Measurements from ENCODE around the gene NTPCR.

Gene NTPCR

GRCh38 chr1:232938926-232939325 lies 11.5 kb upstream of the NTPCR start:
- Histone ChIP-seq H3K9me3 (ENCODE audit: control insufficient read depth, insufficient read depth, low read depth, low read length) (no peaks in the 10 kb centered on the region), H3K4me1 (ENCODE audit: control insufficient read depth, insufficient read depth, low read length) (no peaks in the 10 kb centered on the region), H3K36me3 (ENCODE audit: control insufficient read depth in 2 of 2, insufficient read depth in 1 of 2, low read length in 2 of 2) (no peaks in the 10 kb centered on the region), H3K27ac (ENCODE audit: extremely low read depth, low read depth, low read length) (no peak overlapping the region), H3K4me3 (ENCODE audit: low read depth, low read length) (no peak overlapping the region)
- ChIA-PET POLR2A (no interaction called here), CTCF (interaction anchor here (0.7 to 2.1 kb wide), 2 partner anchors 10 to 59 kb away, joined by 4 to 5 read pairs; no protein-coding TSS in a partner anchor)
- no peak for TF ChIP-seq ZFHX2 (tag by site-specific recombination; conservative IDR thresholded peaks at IDR 0.05)
- no peak for TF ChIP-seq HOXA7 (CRISPR knock-in tag; IDR thresholded peaks at IDR 0.05; ENCODE audit: borderline replicate concordance)
- 0 out of 2 replicates have a peak, but pooled peaks have one; percentile 25 for TF ChIP-seq ZNF664 (tag by site-specific recombination; IDR thresholded peaks at IDR 0.05)
- no peak for TF ChIP-seq ZNF670 (tag by site-specific recombination; IDR thresholded peaks at IDR 0.05; ENCODE audit: low read depth)
- TF ChIP-seq GFI1B (tag by site-specific recombination; IDR thresholded peaks at IDR 0.05), result no peak
- no peak for TF ChIP-seq KLF9 (tag by site-specific recombination; IDR thresholded peaks at IDR 0.05; ENCODE audit: low read depth)
- no peak for TF ChIP-seq ZNF596 (tag by site-specific recombination; IDR thresholded peaks at IDR 0.05)
- peak; percentile 19; the same call in 1 of the 2 replicates for TF ChIP-seq BCL6B (tag by site-specific recombination; IDR thresholded peaks at IDR 0.05)

GRCh38 chr1:232939748-232940147 lies 10.7 kb upstream of the NTPCR start:
- TF ChIP-seq ZNF623 (tag by site-specific recombination; IDR thresholded peaks at IDR 0.05) (peak; percentile 91), ZNF404 (tag by site-specific recombination; IDR thresholded peaks at IDR 0.05) (no peak)
- Histone ChIP-seq H3K27ac (ENCODE audit: extremely low read depth, low read depth, low read length) (no peak overlapping the region), H3K4me1 (ENCODE audit: control insufficient read depth, insufficient read depth, low read length) (no peaks in the 10 kb centered on the region), H3K4me3 (ENCODE audit: low read depth, low read length) (no peak overlapping the region), H3K36me3 (ENCODE audit: control insufficient read depth in 2 of 2, insufficient read depth in 1 of 2, low read length in 2 of 2) (no peaks in the 10 kb centered on the region), H3K9me3 (ENCODE audit: control insufficient read depth, insufficient read depth, low read depth, low read length) (no peaks in the 10 kb centered on the region)
- CTCF ChIA-PET, result interaction anchor here (0.5 kb wide), 1 partner anchor 9 kb away, joined by 4 read pairs; no protein-coding TSS in a partner anchor
- POLR2A ChIA-PET, result no interaction called here

GRCh38 chr1:232940262-232940661 lies 10.1 kb upstream of the NTPCR start:
- H3K36me3 ChIP-seq (ENCODE audit: control insufficient read depth in 2 of 2, insufficient read depth in 1 of 2, low read length in 2 of 2), result no peaks in the 10 kb centered on the region
- ChIA-PET POLR2A (no interaction called here), CTCF (interaction anchor here (0.5 kb wide), 1 partner anchor 9 kb away, joined by 4 read pairs; no protein-coding TSS in a partner anchor)
- no peaks in the 10 kb centered on the region for H3K4me1 ChIP-seq (ENCODE audit: control insufficient read depth, insufficient read depth, low read length)
- no peak overlapping the region for H3K4me3 ChIP-seq (ENCODE audit: low read depth, low read length)
- TF ChIP-seq TSHZ1 (tag by site-specific recombination; IDR thresholded peaks at IDR 0.05; ENCODE audit: borderline replicate concordance), result no peak
- TF ChIP-seq ZBTB49 (tag by site-specific recombination; IDR thresholded peaks at IDR 0.05; ENCODE audit: low read depth), result no peak
- TF ChIP-seq ZNF146 (tag by site-specific recombination; IDR thresholded peaks at IDR 0.05), result no peak
- no peak for TF ChIP-seq ZSCAN18 (tag by site-specific recombination; IDR thresholded peaks at IDR 0.05)
- no peak for TF ChIP-seq ZNF223 (tag by site-specific recombination; IDR thresholded peaks at IDR 0.05)
- no peak for TF ChIP-seq ZNF488 (tag by site-specific recombination; IDR thresholded peaks at IDR 0.05)
- no peak for TF ChIP-seq ZNF837 (tag by site-specific recombination; IDR thresholded peaks at IDR 0.05)
- H3K9me3 ChIP-seq (ENCODE audit: control insufficient read depth, insufficient read depth, low read depth, low read length), result no peaks in the 10 kb centered on the region
- H3K27ac ChIP-seq (ENCODE audit: extremely low read depth, low read depth, low read length), result no peak overlapping the region

All from HEK293 (cell line).